Measurements from ENCODE around the gene DUOX1.

DUOX1 gene

GRCh38 chr15:45143946-45144345, 14.2 kb downstream of the DUOX1 start:
- no peak for DNase-seq (ENCODE audit: low spot score)

- DNase-seq (ENCODE audit: low spot score), result no peak
Observed at GRCh38 chr15:45144775-45145174, 15.0 kb downstream of the DUOX1 start.

- no peak for DNase-seq (ENCODE audit: low spot score)
Observed at GRCh38 chr15:45146405-45146804, 16.6 kb downstream of the DUOX1 start.

GRCh38 chr15:45147606-45148005, 17.8 kb downstream of the DUOX1 start:
- no peak for DNase-seq (ENCODE audit: low spot score)

- no peak for DNase-seq (ENCODE audit: low spot score)
Observed at GRCh38 chr15:45148076-45149059, 18.6 kb downstream of the DUOX1 start.

- DNase-seq (ENCODE audit: low spot score), result no peak
Observed at GRCh38 chr15:45149060-45149459, 19.3 kb downstream of the DUOX1 start.

GRCh38 chr15:45150481-45150880, 20.7 kb downstream of the DUOX1 start:
- no peak for DNase-seq (ENCODE audit: low spot score)

- no peak for DNase-seq (ENCODE audit: low spot score)
Observed at GRCh38 chr15:45150997-45151396, 21.2 kb downstream of the DUOX1 start.

GRCh38 chr15:45151998-45152828, 22.4 kb downstream of the DUOX1 start:
- no peak for DNase-seq (ENCODE audit: low spot score)

GRCh38 chr15:45155739-45156138, 25.9 kb downstream of the DUOX1 start:
- no peak for DNase-seq (ENCODE audit: low spot score)

- DNase-seq (ENCODE audit: low spot score), result no peak
Observed at GRCh38 chr15:45156744-45157455, 27.1 kb downstream of the DUOX1 start.

GRCh38 chr15:45157974-45158373, 28.2 kb downstream of the DUOX1 start:
- DNase-seq (ENCODE audit: low spot score), result no peak

GRCh38 chr15:45161666-45162065, 31.9 kb downstream of the DUOX1 start:
- DNase-seq (ENCODE audit: low spot score), result no peak

GRCh38 chr15:45162771-45163507, 33.1 kb downstream of the DUOX1 start:
- DNase-seq (ENCODE audit: low spot score), result peak; percentile 83

- no peak for DNase-seq (ENCODE audit: low spot score)
Observed at GRCh38 chr15:45163508-45163856, 33.7 kb downstream of the DUOX1 start.

GRCh38 chr15:45164914-45165313, 35.1 kb downstream of the DUOX1 start:
- DNase-seq (ENCODE audit: low spot score), result no peak

- no peak for DNase-seq (ENCODE audit: low spot score)
Observed at GRCh38 chr15:45165536-45165935, 35.7 kb downstream of the DUOX1 start.

- DNase-seq (ENCODE audit: low spot score), result peak; percentile 90
Observed at GRCh38 chr15:45166834-45167630, 37.2 kb downstream of the DUOX1 start.

- DNase-seq (ENCODE audit: low spot score), result no peak
Observed at GRCh38 chr15:45167631-45168205, 37.9 kb downstream of the DUOX1 start.

GRCh38 chr15:45168286-45168685, 38.5 kb downstream of the DUOX1 start:
- no peak for DNase-seq (ENCODE audit: low spot score)
